Measurements from ENCODE around the gene LARP6.
A peak's percentile ranks its signal among the peaks of the same experiment; 100 is the strongest.

LARP6 gene

GRCh38 chr15:70852501-70853317 is 1.2 kb downstream of the LARP6 start:
- H3K4me3 ChIP-seq (replicated peaks; ENCODE audit: low read depth, low read length) = peak overlapping the region; percentile 86
- no peak for TF ChIP-seq CTCF (IDR thresholded peaks at IDR 0.05; ENCODE audit: low read length, missing control alignments)
- DNase-seq (ENCODE audit: low read depth) = peak; percentile 63

GRCh38 chr15:70851889-70852288 is 2.1 kb downstream of the LARP6 start:
- TF ChIP-seq CTCF (IDR thresholded peaks at IDR 0.05; ENCODE audit: low read length, missing control alignments) = no peak
- peak overlapping the region; percentile 86 for H3K4me3 ChIP-seq (replicated peaks; ENCODE audit: low read depth, low read length)
- DNase-seq (ENCODE audit: low read depth) = no peak

GRCh38 chr15:70845602-70846360 is 8.2 kb downstream of the LARP6 start:
- no peak for TF ChIP-seq CTCF (IDR thresholded peaks at IDR 0.05; ENCODE audit: low read length, missing control alignments)
- no peak overlapping the region for H3K4me3 ChIP-seq (replicated peaks; ENCODE audit: low read depth, low read length)
- DNase-seq (ENCODE audit: low read depth) = no peak

DNA sequence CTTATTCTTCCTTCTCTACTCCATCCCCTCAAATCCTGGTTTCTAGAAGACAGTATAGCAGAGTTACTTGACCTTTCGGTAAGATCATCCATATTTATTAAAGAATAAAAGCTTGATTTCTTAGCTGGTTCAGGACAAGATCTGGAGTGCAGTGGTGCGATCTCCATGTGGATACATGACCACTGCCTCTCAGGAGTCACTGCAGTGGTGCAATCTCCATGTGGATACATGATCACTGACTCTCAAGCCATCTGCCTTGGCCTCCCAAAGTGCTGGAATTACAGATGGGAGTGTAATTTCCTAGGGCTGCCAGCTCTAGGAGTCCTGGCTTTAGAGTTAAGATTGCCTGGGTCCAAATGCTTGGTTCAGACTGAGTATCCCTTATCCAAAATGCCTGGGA is 16.5 kb downstream of the LARP6 start:
- H3K4me3 ChIP-seq (replicated peaks; ENCODE audit: low read depth, low read length) = no peak overlapping the region
- no peak for DNase-seq (ENCODE audit: low read depth)
- no peak for TF ChIP-seq CTCF (IDR thresholded peaks at IDR 0.05; ENCODE audit: low read length, missing control alignments)

GRCh38 chr15:70835841-70836240 is 18.1 kb downstream of the LARP6 start:
- DNase-seq (ENCODE audit: low read depth) = no peak
- no peak for TF ChIP-seq CTCF (IDR thresholded peaks at IDR 0.05; ENCODE audit: low read length, missing control alignments)
- H3K4me3 ChIP-seq (replicated peaks; ENCODE audit: low read depth, low read length) = no peak overlapping the region

GRCh38 chr15:70835415-70835814 is 18.5 kb downstream of the LARP6 start:
- no peak for DNase-seq (ENCODE audit: low read depth)
- H3K4me3 ChIP-seq (replicated peaks; ENCODE audit: low read depth, low read length) = no peak overlapping the region
- TF ChIP-seq CTCF (IDR thresholded peaks at IDR 0.05; ENCODE audit: low read length, missing control alignments) = no peak

Measured in fibroblast of pulmonary artery (primary cell).